Ovary (tissue), 9 donors: ENCODE data around the gene CD8B2. TPM values are rescaled to one million over a fixed set of nuclear protein-coding genes. Genes with fewer than 3 reads are reported as not detected.
"Not testable (repeated sequence)": the region's sequence is repeated elsewhere in the genome, so short reads cannot be mapped to it uniquely, and the experiment has no call there.

Experiments used
- DNase-seq, 5 donors: peaks; one replicate each; pipeline ENCODE4 v3.0.0-alpha.2; 2019 to 2020
- H3K27ac ChIP-seq, 2 donors: fragments of 200-600 bp; one replicate each; pipeline versions ENCODE4 v1.5.1 to v1.8.0; 2019 to 2022
- H3K27me3 ChIP-seq: fragments of 200-600 bp; one replicate; pipeline ENCODE4 v1.8.0; 2022
- H3K36me3 ChIP-seq: fragments of 200-600 bp; sonication (generic); one replicate; pipeline ENCODE4 v1.5.1; 2019
- H3K4me1 ChIP-seq: one replicate; pipeline ENCODE4 v1.8.1; 2013; ENCODE audit warnings: mild to moderate bottlenecking, moderate library complexity; ENCODE audit not compliant: insufficient read depth
- H3K4me3 ChIP-seq: fragments of 200-600 bp; sonication (generic); one replicate; pipeline ENCODE4 v1.5.1; 2017
- H3K9me3 ChIP-seq, 2 donors: fragments of 200-600 bp in 1 of 2; sonication (generic) in 1 of 2; one replicate each; pipeline versions ENCODE4 v1.5.1 to v1.8.1; 2013 to 2019; ENCODE audit warnings: mild to moderate bottlenecking in 1 of 2, moderate library complexity in 1 of 2
- EP300 ChIP-seq: sonication (generic); formaldehyde crosslinking; IDR thresholded peaks from one replicate; pipeline ENCODE4 v1.6.1; 2017; ENCODE audit warnings: antibody characterized with exemption
- POLR2A ChIP-seq: fragments of 450-650 bp; IDR thresholded peaks from one replicate; pipeline ENCODE4 v1.6.1; 2017; ENCODE audit warnings: antibody characterized with exemption, mild to moderate bottlenecking, moderate library complexity
- WGBS, 3 donors: extraction: QIAGEN DNeasy Blood & Tissue Kit in 1 of 3; methylation state at CpG; one replicate each; pipeline versions ENCODE4 v1.1.5 to v1.1.7; 2013 to 2017; 5-methylcytosine and 5-hydroxymethylcytosine counted together
- intact Hi-C, 4 donors: fragments of 100-400 bp; cut with DNase I; formaldehyde crosslinking; loops; one replicate each; pipeline versions ENCODE4 v1.11.0 to v1.15.1; 2022 to 2023
- polyA plus RNA-seq, 2 donors: library from polyadenylated mRNA; stranded (reverse); fragments of 200-250 nt in 1 of 2; fragments of 350-450 nt in 1 of 2; fragmentation: Illumina TruSeq in 1 of 2; extraction: RNeasy Lipid Tissue Mini Kit (QIAGEN cat#74804) in 1 of 2; gene quantifications; one replicate each; pipeline ENCODE4 v1.2.3, GENCODE V29; 2013 to 2014
- total RNA-seq, 7 donors: library from RNA; depleted of rRNA in 2 of 7; stranded (reverse); fragments of >200 nt in 2 of 7; fragmentation: NEBNext Ultra II Directional in 3 of 7; extraction: Animal tissue kit (Norgen Biotek cat#: 25700) in 3 of 7; gene quantifications; one replicate each; pipeline versions ENCODE4 v1.1.0 to v1.2.4, GENCODE V29; 2016 to 2023
- TF ChIP-seq, protein P1 (sequence below), 3 donors: fragments of 450-650 bp in 2 of 3; fragments of 200-600 bp in 1 of 3; IDR thresholded peaks; one replicate each; pipeline versions ENCODE4 v1.5.1 to v1.8.0; 2016 to 2022; ENCODE audit warnings: antibody characterized with exemption in 3 of 3, mild to moderate bottlenecking in 1 of 3
- donor health status: DM: no; HTN: no; CAD: no; lungs with moderate emphysema.
- donor health status: DM: no; HTN: no; CAD: no.
- donor health status: Bipolar disorder and iron deficiency.
- donor health status: DM: yes; HTN: yes; CAD: no.
- donor health status: DM: no; HTN: no; CAD: no.
- donor health status: DM: yes; HTN: yes; CAD: no.

Gene CD8B2
- total and polyA plus RNA-seq, 9 donors, result 0.07 TPM; not detected in 8

DNA sequence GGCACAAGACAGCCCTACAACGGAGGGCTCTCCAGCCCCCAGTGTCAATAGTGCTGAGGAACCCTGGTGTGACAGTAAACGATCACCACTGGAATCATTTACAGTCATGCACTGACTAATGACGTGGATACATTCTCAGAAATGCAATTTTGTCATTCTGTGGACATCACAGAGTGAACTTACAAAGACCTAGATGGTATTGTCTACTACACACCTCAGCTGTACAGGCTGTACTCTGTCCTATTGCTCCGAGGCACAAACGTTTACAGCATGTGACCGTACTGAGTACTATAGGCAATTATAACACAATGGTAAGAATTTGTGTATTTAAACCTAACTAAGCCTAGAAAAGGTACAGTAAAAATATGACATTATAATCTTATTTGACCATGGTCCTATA, 67.2 kb downstream of the CD8B2 start:
- intact Hi-C loops, result no loop called here

DNA sequence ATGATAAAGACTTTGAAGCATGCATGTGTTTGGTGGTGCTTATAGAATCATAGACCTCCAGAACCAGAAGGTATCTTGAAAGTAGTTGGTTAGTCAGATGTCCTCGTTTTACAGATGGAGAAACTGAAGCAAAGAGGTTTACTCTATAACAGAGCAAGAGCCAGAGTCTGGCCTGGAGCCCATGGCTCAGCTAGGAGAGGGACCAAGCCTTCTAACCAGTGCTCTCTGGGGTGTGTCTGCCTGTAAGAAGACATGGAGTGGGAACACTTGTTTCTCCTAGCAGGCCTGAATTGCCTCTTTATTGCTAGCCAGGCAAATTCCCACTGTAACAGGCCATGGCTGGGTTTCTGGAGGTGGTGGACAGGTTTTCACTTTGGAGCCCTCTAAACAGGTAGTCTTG, 67.9 kb downstream of the CD8B2 start:
- no peaks in the 10 kb centered on the region for H3K4me1 ChIP-seq
- no peak overlapping the region for H3K27ac ChIP-seq
- no peaks in the 10 kb centered on the region for H3K9me3 ChIP-seq
- H3K27me3 ChIP-seq, result no peaks in the 10 kb centered on the region
- intact Hi-C loops, result no loop called here
- TF ChIP-seq POLR2A (no peak), EP300 (no peak)
- TF ChIP-seq, protein P1, sequence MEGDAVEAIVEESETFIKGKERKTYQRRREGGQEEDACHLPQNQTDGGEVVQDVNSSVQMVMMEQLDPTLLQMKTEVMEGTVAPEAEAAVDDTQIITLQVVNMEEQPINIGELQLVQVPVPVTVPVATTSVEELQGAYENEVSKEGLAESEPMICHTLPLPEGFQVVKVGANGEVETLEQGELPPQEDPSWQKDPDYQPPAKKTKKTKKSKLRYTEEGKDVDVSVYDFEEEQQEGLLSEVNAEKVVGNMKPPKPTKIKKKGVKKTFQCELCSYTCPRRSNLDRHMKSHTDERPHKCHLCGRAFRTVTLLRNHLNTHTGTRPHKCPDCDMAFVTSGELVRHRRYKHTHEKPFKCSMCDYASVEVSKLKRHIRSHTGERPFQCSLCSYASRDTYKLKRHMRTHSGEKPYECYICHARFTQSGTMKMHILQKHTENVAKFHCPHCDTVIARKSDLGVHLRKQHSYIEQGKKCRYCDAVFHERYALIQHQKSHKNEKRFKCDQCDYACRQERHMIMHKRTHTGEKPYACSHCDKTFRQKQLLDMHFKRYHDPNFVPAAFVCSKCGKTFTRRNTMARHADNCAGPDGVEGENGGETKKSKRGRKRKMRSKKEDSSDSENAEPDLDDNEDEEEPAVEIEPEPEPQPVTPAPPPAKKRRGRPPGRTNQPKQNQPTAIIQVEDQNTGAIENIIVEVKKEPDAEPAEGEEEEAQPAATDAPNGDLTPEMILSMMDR (IDR thresholded peaks at IDR 0.05), result no peak
- H3K4me3 ChIP-seq, result no peak overlapping the region
- DNase-seq, result no peak
- H3K36me3 ChIP-seq, result no peaks in the 10 kb centered on the region
- WGBS, 3 donors, result 0% methylated on average over 1 of the region's 1 CpG

More for the DNA sequence above, 67.2 kb downstream of the CD8B2 start:
- Histone ChIP-seq H3K9me3 (no peaks in the 10 kb centered on the region), H3K27ac (no peak overlapping the region), H3K4me3 (no peak overlapping the region), H3K27me3 (no peaks in the 10 kb centered on the region), H3K4me1 (no peaks in the 10 kb centered on the region), H3K36me3 (no peaks in the 10 kb centered on the region)
- TF ChIP-seq, protein P1 (IDR thresholded peaks at IDR 0.05), result no peak
- TF ChIP-seq EP300 (no peak), POLR2A (no peak)
- 86 to 92% (median 91%) methylated on average over 6 of the region's 6 CpGs for WGBS, 3 donors
- no peak for DNase-seq

- H3K4me1 ChIP-seq, result peaks cover 12% of the 10 kb centered on the region
- H3K36me3 ChIP-seq, intact Hi-C loops, DNase-seq, H3K27me3 ChIP-seq, H3K9me3 ChIP-seq, H3K27ac ChIP-seq, H3K4me3 ChIP-seq: not testable (repeated sequence)
- WGBS, 3 donors, result 78 to 84% (median 84%) methylated on average over 3 of the region's 3 CpGs
These were observed 72.6 kb downstream of the CD8B2 start for GRCh38 chr2:106559786-106560185.

DNA sequence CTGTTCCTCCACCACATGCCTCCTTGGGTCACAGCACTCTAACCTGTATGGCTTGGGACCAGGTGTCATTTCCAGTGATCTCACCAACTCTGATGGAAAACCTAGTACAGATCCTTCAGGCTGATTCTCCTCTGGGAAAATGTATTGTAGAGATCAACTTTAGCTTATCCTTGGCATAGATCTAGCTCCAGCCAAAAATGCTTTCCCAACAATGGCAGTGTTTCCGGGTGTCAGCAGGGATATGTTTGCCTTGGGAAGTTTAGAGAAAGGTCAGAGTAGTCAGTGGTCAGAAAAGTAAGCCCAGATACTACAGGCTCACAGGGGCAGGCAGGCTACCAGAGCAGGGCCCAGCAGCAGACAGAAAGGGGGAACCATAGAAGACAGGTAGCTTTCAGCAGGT, 73.6 kb downstream of the CD8B2 start:
- no peaks in the 10 kb centered on the region for H3K27me3 ChIP-seq
- WGBS, 3 donors, result 87 to 95% (median 94%) methylated on average over 1 of the region's 1 CpG
- peaks cover 12% of the 10 kb centered on the region for H3K4me1 ChIP-seq
- H3K27ac ChIP-seq, result no peak overlapping the region
- intact Hi-C loops, result no loop called here
- TF ChIP-seq EP300 (no peak), POLR2A (no peak)
- TF ChIP-seq, protein P1 (IDR thresholded peaks at IDR 0.05), result no peak
- DNase-seq, result no peak
- no peak overlapping the region for H3K4me3 ChIP-seq
- H3K9me3 ChIP-seq, result no peaks in the 10 kb centered on the region
- H3K36me3 ChIP-seq, result no peaks in the 10 kb centered on the region

DNA sequence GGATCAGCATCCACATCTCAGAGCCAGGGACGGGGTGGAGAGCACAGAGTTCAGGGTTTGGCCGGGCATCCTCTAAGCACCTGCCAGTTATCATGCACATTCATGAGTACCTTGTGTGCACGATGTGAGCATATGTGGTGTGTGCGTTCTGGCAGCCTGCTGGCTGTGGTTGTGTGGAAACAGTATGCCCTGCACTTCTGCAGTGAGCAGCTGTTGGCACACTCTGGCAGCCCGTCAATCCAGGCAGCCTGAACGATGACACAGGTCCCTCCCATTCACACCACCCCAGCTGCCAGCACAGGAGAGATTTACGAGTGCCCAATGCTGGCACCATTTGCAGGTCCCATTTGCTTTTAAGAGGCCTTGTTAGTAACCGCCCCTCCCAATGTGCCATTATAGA, 74.2 kb downstream of the CD8B2 start:
- H3K27me3 ChIP-seq, result no peaks in the 10 kb centered on the region
- no peak overlapping the region for H3K4me3 ChIP-seq
- no peak overlapping the region for H3K27ac ChIP-seq
- no peak for DNase-seq
- intact Hi-C loops, result no loop called here
- TF ChIP-seq, protein P1 (IDR thresholded peaks at IDR 0.05), result no peak
- no peaks in the 10 kb centered on the region for H3K9me3 ChIP-seq
- peaks cover 12% of the 10 kb centered on the region for H3K4me1 ChIP-seq
- whole genome bisulfite sequencing, 3 donors, result 89 to 92% (median 90%) methylated on average over 8 of the region's 8 CpGs
- H3K36me3 ChIP-seq, result no peaks in the 10 kb centered on the region
